ENCODE results near the gene GRK1. TPM values are rescaled to one million over a fixed set of nuclear protein-coding genes. Genes with fewer than 3 reads are reported as not detected.
A peak's percentile ranks its signal among the peaks of the same experiment; 100 is the strongest.

Gene GRK1
- total RNA-seq, 4 donors from 2014 or later, result 0.88 to 1.7 TPM; not detected in 2

- H3K4me1 ChIP-seq, result peaks cover 0 to 15% (median 7%) of the 10 kb centered on the region in 4 donors
- peak in 1 of 3 donors; percentile 14 for DNase-seq
- no peak overlapping the region for H3K27ac ChIP-seq
- H3K4me3 ChIP-seq, result no peak overlapping the region
- TF ChIP-seq POLR2A (IDR thresholded peaks at IDR 0.05), result no peak
- TF ChIP-seq CTCF (IDR thresholded peaks at IDR 0.05), result no peak
- H3K9me3 ChIP-seq, result no peaks in the 10 kb centered on the region
- H3K36me3 ChIP-seq, result no peaks in the 10 kb centered on the region
- no peaks in the 10 kb centered on the region for H3K27me3 ChIP-seq
These were observed 74.2 kb downstream of the GRK1 start for GRCh38 chr13:113741191-113741668.

- H3K36me3 ChIP-seq, result no peaks in the 10 kb centered on the region
- H3K4me3 ChIP-seq, result no peak overlapping the region
- no peaks in the 10 kb centered on the region for H3K9me3 ChIP-seq
- no peak overlapping the region for H3K27ac ChIP-seq
- TF ChIP-seq POLR2A (IDR thresholded peaks at IDR 0.05), result no peak
- TF ChIP-seq CTCF (IDR thresholded peaks at IDR 0.05), result no peak
- H3K4me1 ChIP-seq, result peaks cover 0 to 15% (median 7%) of the 10 kb centered on the region in 4 donors
- peak in 2 of 3 donors; percentile 59 to 68 for DNase-seq
- no peaks in the 10 kb centered on the region for H3K27me3 ChIP-seq
These were observed 75.0 kb downstream of the GRK1 start for GRCh38 chr13:113742000-113742441.

GRCh38 chr13:113742445-113743120 is 75.6 kb downstream of the GRK1 start:
- no peak overlapping the region for H3K27ac ChIP-seq
- no peaks in the 10 kb centered on the region for H3K27me3 ChIP-seq
- no peak overlapping the region for H3K4me3 ChIP-seq
- DNase-seq, result peak in 1 of 3 donors; percentile 35
- H3K36me3 ChIP-seq, result no peaks in the 10 kb centered on the region
- TF ChIP-seq POLR2A (IDR thresholded peaks at IDR 0.05) (no peak), CTCF (IDR thresholded peaks at IDR 0.05) (no peak)
- peaks cover 0 to 15% (median 7%) of the 10 kb centered on the region in 4 donors for H3K4me1 ChIP-seq
- no peaks in the 10 kb centered on the region for H3K9me3 ChIP-seq

- Histone ChIP-seq H3K4me1 (peaks cover 0 to 15% (median 7%) of the 10 kb centered on the region in 4 donors), H3K27me3 (no peaks in the 10 kb centered on the region), H3K36me3 (no peaks in the 10 kb centered on the region), H3K4me3 (no peak overlapping the region), H3K27ac (no peak overlapping the region), H3K9me3 (no peaks in the 10 kb centered on the region)
- no peak for DNase-seq
- no peak for TF ChIP-seq POLR2A (IDR thresholded peaks at IDR 0.05)
These were observed 76.6 kb downstream of the GRK1 start for GRCh38 chr13:113743366-113744195.

GRCh38 chr13:113744197-113745000 is 77.4 kb downstream of the GRK1 start:
- no peaks in the 10 kb centered on the region for H3K27me3 ChIP-seq
- H3K4me1 ChIP-seq, result peaks cover 0 to 15% (median 7%) of the 10 kb centered on the region in 4 donors
- no peaks in the 10 kb centered on the region for H3K9me3 ChIP-seq
- no peak overlapping the region for H3K27ac ChIP-seq
- peak in 1 of 3 donors; percentile 53 for DNase-seq
- no peaks in the 10 kb centered on the region for H3K36me3 ChIP-seq
- H3K4me3 ChIP-seq, result no peak overlapping the region
- TF ChIP-seq CTCF (IDR thresholded peaks at IDR 0.05) (no peak), POLR2A (IDR thresholded peaks at IDR 0.05) (no peak)

Measured in Peyer's patch (tissue), 4 donors.